GM21786 (cell line): ENCODE measurements around the gene CTAGE8.
"Not testable (repeated sequence)": the region's sequence is repeated elsewhere in the genome, so short reads cannot be mapped to it uniquely, and the experiment has no call there.

Source experiments
- ATAC-seq: cut with Tn5 transposase; IDR thresholded peaks from one replicate; pipeline ENCODE4 v1.9.1; 2021; ENCODE audit not compliant: unreplicated experiment

Gene CTAGE8

GRCh38 chr7:144269188-144269587, at the start of gene CTAGE8:
TSS of gene CTAGE8 (minus strand) at chr7:144269288. CDS start at chr7:144269250, 38 bp downstream.
- not testable (repeated sequence) for ATAC-seq

GRCh38 chr7:144317537-144317936, 48.4 kb upstream of the CTAGE8 start:
- not testable (repeated sequence) for ATAC-seq

GRCh38 chr7:144311872-144312469, 42.9 kb upstream of the CTAGE8 start, which contains the start of gene OR2A1:
TSS of gene OR2A1 (plus strand) at chr7:144312419. CDS start at chr7:144318125, 5,706 bp downstream.
- ATAC-seq: not testable (repeated sequence)

GRCh38 chr7:144311218-144311617, 42.1 kb upstream of the CTAGE8 start:
- ATAC-seq: not testable (repeated sequence)

GRCh38 chr7:144309702-144310101, 40.6 kb upstream of the CTAGE8 start:
- ATAC-seq: not testable (repeated sequence)

GRCh38 chr7:144305156-144305555, 36.1 kb upstream of the CTAGE8 start:
- not testable (repeated sequence) for ATAC-seq

- ATAC-seq: not testable (repeated sequence)
Measured at GRCh38 chr7:144303607-144304006, 34.5 kb upstream of the CTAGE8 start.

GRCh38 chr7:144302578-144303303, 33.7 kb upstream of the CTAGE8 start:
- ATAC-seq: not testable (repeated sequence)

- ATAC-seq: peak; percentile 62
Measured at GRCh38 chr7:144293794-144294499, 24.9 kb upstream of the CTAGE8 start.

GRCh38 chr7:144292384-144293161, 23.5 kb upstream of the CTAGE8 start:
- ATAC-seq: not testable (repeated sequence)

- not testable (repeated sequence) for ATAC-seq
Measured at GRCh38 chr7:144291607-144292006, 22.5 kb upstream of the CTAGE8 start.

GRCh38 chr7:144287171-144287784, 18.2 kb upstream of the CTAGE8 start:
- ATAC-seq: not testable (repeated sequence)

- ATAC-seq: not testable (repeated sequence)
Measured at GRCh38 chr7:144283716-144284115, 14.6 kb upstream of the CTAGE8 start.

- not testable (repeated sequence) for ATAC-seq
Measured at GRCh38 chr7:144282490-144282889, 13.4 kb upstream of the CTAGE8 start.

- not testable (repeated sequence) for ATAC-seq
Measured at GRCh38 chr7:144281981-144282380, 12.9 kb upstream of the CTAGE8 start.

GRCh38 chr7:144280010-144280409, 10.9 kb upstream of the CTAGE8 start:
- ATAC-seq: not testable (repeated sequence)

- not testable (repeated sequence) for ATAC-seq
Measured at GRCh38 chr7:144275281-144275680, 6.2 kb upstream of the CTAGE8 start.

GRCh38 chr7:144264692-144265091, 4.4 kb downstream of the CTAGE8 start, which contains the start of gene OR2A7:
TSS of gene OR2A7 (minus strand) at chr7:144264792. CDS start at chr7:144259628, 5,164 bp downstream.
- ATAC-seq: not testable (repeated sequence)

GRCh38 chr7:144262128-144262527, 7.0 kb downstream of the CTAGE8 start:
- ATAC-seq: not testable (repeated sequence)

GRCh38 chr7:144259067-144259466, 10.0 kb downstream of the CTAGE8 start:
- ATAC-seq: not testable (repeated sequence)
